Activated T-cell treated with anti-CD3 and anti-CD28 coated beads for 24 hours (primary cell): ENCODE measurements around the gene PXK.

Experiments used
- DNase-seq: peaks from one replicate; pipeline ENCODE4 v3.0.0-alpha.2; 2020; ENCODE audit warnings: low read depth

Gene PXK

DNA sequence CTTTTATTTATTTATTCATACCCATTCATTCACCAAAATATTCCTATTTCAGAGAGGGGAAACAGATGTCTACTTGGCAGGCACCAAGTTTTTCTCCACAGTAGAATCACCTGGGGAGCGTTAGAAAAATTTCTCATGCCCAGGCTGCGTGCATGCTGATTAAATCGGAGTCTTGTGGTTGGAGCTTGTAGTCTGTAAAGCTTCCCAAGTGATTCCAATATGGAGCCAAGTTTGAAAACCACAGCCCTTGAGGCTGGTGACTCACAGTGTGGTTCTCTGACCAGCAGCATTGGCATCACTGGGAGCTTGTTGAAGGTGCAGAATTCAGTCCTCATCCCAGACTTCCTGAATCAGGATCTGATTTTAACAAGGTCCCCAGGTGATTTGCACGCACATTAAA, 51.2 kb downstream of the PXK start:
- no peak for DNase-seq

GRCh38 chr3:58384381-58385090, 51.8 kb downstream of the PXK start:
- no peak for DNase-seq

DNA sequence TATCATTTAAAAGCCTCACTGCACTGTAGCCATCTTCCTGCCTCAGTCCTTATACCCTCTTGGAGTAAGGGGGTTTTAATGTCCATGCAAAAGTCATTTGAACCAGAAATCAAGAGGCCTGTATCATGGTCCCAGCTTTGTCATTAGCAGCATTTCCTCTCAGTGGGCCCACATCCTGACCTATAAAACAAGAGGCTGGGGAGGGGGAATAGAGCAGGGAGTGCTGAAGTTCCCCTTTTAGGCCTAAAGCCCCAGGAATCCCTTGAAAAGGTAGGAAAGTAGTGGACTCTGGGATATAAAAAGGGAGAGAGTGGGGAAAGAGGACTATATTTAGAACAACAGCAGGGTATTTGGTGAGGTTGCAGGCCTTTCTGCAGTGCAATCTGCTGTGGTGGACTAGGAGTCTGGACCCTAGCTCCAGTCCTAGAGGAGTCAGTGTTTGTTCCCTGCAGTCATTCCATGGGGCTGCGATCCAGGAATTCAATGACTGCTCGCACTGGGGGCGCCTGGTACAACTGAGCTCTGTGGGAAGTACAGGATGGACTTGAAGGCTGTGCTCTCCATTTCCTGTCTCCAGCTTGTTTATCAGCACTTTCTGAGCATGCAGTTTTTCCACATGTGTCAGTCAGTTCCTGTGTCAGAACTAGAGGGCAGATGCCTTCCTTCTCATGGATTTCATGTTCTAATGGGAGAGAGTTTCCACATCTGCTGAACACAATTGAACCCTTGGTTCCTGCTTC, 54.1 kb downstream of the PXK start:
- DNase-seq, result no peak

GRCh38 chr3:58387650-58388546, 55.2 kb downstream of the PXK start:
- no peak for DNase-seq

DNA sequence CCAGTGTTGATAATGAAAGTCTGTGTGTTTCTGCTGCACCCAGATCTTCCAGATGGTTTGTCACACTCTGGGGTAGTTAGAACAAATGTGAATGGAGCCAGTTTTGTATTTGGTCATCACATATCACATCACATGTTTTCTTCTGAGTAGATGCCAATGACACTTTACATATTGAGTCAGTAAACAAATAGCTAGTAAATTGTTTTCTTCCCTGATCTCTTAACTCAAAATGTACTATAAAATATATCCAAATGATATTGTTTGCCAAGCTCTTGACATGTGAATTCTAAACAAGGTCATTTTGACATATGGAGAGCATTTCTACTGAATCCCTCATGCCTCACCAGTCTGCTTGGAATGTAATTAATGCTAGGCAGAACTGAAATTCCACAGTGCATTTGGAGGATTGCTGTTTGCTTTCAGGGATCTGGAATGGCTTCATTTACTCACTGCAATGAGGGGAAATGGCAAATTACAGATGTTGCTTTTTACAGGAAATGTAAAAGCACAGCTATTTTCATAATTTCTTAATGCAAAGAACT, 55.9 kb downstream of the PXK start:
- DNase-seq, result no peak

DNA sequence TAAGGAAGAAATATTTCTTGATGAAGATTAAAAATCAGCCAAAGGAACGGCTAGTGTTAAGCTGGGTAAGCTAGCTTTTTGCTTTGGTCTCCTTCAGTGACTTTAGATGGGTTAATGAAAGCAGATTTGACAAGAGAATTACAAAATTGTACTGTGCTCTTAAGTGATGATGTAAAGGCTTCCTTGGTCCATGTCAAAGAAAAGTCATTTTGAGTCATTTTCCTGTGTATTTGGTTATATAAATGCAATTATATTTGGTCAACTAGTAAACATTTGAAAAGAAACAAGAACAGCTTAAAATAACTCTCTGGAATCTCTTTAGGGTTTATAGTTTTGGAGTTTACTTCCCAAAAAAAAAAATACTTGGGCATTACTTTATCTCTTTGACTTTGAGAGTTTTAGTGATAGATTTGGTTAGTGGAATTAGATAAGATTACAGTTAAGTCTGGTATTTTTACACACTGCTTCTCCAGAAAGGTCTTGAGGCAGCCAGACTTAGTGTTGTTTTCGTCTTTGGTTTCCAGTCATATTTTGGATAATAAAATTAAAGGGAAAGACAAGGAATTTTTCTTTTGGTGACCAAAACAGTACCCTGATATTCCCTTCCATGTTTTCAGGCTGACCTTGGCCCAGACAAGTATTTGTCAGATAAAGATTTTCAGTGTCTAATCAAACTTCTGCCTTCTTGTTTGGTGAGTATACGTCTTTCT, 58.6 kb downstream of the PXK start:
- no peak for DNase-seq

- DNase-seq, result no peak
These were observed 59.5 kb downstream of the PXK start for GRCh38 chr3:58392181-58392580.

GRCh38 chr3:58394339-58394738, 61.6 kb downstream of the PXK start:
- no peak for DNase-seq

GRCh38 chr3:58398669-58399333, 66.1 kb downstream of the PXK start:
- no peak for DNase-seq

DNA sequence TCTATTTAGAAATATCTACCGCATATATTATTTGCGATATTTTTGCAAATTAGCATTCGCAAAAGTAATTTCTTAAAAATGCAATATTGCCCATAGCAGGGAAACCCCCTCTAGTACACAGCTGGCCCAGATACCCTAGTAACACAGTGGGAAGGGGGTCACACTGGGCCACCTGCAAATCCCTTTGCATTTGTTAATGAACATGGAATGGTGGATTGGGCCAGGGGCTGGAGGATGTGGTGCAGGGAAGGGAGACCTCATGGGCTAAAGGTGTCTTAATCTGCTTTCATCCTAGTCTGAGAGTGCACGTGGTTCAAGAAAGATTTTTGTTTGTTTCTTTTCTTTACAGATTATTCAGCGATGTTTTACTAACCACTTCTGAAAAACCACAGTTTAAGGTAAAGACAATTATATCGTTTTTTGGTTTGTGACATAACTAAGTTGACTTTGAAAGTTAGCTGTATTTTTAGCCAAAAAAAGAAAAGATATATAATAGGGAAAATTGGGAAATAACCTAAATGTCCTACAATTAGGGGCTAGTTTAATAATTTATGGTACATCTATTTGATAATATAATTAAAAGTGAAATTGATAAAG, 70.9 kb downstream of the PXK start:
- DNase-seq, result no peak

GRCh38 chr3:58404396-58404795, 71.7 kb downstream of the PXK start:
- no peak for DNase-seq

- no peak for DNase-seq
These were observed 76.2 kb downstream of the PXK start for GRCh38 chr3:58408906-58409305.

GRCh38 chr3:58409663-58410062, 77.0 kb downstream of the PXK start:
- DNase-seq, result no peak

DNA sequence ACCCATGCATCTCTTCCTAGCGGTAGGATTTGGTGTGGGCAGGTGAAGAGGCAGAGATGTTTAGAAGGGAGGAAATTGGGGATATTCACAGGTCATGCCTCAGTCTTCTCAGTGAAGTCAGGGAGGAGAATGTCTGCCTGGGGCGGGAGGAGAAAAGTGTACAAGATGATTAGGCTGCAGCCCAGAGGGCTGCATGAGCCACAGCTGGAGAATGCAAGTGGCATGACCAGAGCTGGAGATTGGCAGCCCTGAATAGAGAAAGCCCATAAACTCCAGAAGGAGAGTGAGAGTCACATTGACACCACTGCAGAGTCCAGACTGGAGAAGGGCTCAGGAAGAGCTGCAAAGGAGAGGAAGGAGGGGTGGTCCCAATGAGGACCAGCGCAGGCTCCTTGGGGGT, 78.3 kb downstream of the PXK start:
- no peak for DNase-seq

- no peak for DNase-seq
These were observed 79.4 kb downstream of the PXK start for GRCh38 chr3:58411851-58412830.

DNA sequence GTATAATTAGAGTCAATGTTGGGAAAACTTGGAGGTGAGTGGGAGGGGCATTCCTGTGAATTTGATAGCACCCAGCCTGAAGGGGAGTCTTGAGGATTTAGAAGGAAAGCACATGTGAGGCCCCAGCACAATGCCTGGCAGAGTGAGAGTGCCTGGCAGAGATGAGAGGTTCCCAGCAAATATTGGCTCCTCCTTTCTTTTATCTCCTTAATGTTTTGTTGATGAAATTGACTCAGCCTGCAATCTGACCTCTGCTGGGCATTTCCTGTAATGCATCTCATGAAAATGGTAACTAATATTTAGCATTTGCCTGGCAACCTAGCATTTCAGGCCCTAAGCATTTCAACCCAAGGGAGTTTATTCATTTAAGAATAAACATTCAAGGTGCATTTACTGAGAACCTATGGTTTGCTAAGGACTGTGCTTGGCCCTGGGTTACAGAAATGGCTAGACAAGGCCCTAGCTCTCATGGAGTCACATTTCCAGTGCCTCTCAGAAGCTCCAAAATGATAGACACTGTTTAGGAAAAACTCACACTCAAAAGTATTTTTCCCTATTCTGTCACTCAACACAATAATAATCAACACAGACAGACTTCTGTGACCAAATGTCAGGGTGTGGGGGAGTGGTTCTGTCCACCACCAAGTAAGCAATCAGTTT, 82.0 kb downstream of the PXK start:
- peak; percentile 35 for DNase-seq

DNA sequence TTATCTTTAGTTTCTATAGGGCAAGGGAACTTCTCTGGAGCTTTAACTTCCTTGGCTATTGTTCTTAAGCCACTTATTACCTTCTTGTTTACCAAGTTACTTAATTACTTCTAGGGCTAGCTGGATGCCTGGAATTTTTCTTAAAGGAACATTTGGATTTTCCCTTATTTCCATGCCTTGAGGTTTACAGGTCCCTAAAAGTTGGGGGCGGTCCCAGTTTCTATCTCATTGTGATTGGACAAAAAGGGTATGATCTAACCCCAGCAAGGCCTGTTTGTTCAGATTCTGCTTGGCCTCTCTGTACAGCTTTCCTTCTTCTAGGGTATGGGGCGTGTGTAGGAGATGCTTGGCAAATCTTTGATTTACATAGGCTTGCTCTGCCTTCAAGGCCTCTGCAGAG, 83.5 kb downstream of the PXK start:
- DNase-seq, result no peak

DNA sequence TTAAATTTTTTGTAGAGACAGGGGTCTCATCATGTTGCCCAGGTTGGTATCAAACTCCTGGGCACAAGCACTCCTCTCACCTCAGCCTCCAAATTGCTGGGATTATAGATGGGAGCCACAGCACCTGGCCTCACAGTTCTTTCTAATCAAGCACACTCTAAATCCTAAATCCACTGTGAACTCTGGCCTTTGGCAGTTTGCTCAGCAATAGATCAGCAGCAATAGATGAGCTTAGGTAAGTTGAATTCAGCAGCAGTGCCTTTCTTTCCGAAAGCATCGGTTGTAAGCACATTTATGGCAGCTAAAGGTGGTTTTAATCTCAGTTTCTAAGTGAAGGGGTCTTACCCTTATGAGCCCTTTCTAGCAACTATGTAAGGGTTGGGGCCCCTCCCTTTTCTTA, 84.4 kb downstream of the PXK start:
- no peak for DNase-seq

- DNase-seq, result no peak
These were observed 85.5 kb downstream of the PXK start for GRCh38 chr3:58418227-58418626.
